NCI-H1930 (cell line): Measurements from ENCODE around the gene SUN1.

Experiments
- DNase-seq, 2 experiments: peaks; one replicate each; lab custom pipeline; 2025; lab: John Stamatoyannopoulos, UW

Gene SUN1

GRCh38 chr7:906776-907157 lies 74.5 kb downstream of the SUN1 start:
- DNase-seq, result no peak

GRCh38 chr7:907158-907980 lies 75.1 kb downstream of the SUN1 start:
- no peak for DNase-seq

GRCh38 chr7:908159-908581 lies 75.9 kb downstream of the SUN1 start:
- DNase-seq, result no peak

DNA sequence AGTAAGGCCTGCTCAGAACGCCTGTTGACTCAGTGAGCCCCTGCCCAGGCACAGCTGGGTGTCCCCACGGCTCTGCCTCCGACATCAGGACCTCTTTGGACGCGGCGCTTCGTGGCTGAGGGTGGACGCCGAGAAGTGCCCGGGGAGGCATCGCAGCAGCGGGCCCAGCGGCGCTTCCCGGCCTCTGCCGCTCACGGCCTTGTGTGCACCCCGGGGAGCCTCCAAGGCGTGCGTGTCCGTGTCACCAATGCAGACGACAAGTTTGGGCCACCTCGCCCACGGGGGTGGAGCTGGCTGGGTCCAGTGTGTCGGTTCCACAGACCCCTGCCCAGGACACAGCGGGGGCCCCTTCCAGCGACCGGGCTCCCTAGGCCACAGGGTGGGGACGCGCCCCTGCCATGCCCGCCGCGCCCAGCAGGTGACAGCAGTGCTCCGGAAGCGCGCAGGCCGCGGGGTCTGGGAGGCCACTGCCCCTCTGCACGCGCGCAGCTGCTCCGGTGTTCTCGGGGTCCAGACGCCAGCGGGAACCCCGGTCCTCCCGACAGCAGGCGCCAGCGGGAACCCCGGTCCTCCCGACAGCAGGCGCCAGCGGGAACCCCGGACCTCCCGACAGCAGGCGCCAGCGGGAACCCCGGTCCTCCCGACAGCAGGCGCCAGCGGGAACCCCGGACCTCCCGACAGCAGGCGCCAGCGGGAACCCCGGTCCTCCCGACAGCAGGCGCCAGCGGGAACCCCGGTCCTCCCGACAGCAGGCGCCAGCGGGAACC lies 76.5 kb downstream of the SUN1 start:
- peak; percentile 11 to 48 for DNase-seq

- no peak for DNase-seq
Measured at GRCh38 chr7:909358-910329, 77.4 kb downstream of the SUN1 start.

GRCh38 chr7:910441-910861 lies 78.2 kb downstream of the SUN1 start:
- no peak for DNase-seq

DNA sequence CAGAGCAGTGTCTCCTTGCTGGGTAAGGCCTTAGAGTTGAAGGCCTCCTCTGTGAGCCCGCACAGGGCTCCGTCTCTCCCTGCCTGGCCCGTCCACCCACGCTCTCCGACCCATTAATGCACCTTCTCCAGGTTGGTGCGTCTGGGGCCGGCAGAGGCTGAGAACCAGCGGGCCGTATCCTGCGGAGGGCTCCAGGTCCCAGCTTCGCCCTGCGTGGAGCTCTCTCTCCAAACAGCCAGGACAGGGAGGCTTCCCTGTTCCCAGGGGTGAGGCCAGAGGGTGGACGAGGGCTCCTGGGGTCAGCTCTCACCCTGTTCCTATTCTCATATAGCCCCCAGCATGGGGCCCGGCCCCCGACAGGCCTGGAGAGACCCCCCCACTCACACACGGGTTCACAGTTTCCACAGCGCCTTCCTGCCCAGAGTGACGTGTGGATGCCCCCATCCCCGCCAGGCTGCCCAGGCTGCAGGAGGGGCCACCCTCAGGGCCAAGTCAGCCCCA lies 78.7 kb downstream of the SUN1 start:
- DNase-seq, result no peak

GRCh38 chr7:911791-912480 lies 79.7 kb downstream of the SUN1 start:
- DNase-seq, result no peak

DNA sequence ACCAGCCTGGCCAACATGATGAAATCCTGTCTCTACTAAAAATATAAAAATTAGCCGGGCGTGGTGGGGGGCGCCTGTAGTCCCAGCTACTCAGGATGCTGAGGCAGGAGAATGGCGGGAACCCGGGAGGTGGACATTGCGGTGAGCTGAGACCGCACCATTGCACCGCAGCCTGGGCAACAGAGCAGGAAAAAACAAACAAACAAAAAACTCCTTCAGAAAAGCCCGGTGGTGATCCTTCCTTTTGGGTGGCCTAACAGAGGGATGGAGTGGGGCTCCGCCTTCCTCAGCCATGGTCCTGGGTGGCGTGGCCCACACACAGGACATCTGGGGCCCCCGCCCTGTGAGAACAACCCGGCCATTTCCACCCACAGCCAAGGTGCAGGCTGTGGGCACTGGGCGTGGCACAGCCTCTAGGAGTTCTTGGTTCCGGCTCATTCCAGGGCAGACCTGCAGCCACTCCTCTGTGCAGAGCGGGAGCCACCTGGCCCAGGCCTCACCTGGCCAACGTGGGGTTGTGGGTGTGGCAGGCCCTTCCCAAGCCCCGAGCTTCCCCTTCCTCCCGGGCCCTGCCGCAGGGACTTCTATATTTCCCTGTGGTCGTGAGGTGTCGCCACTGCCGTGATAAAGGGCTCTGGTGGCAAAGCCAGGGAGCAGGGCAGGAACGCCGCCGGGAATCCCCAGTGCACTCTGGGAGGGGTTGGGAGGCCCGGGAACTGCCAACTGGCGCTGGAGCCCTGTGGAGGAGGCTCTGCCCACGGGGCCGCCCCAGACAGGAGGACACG lies 81.7 kb downstream of the SUN1 start:
- no peak for DNase-seq

DNA sequence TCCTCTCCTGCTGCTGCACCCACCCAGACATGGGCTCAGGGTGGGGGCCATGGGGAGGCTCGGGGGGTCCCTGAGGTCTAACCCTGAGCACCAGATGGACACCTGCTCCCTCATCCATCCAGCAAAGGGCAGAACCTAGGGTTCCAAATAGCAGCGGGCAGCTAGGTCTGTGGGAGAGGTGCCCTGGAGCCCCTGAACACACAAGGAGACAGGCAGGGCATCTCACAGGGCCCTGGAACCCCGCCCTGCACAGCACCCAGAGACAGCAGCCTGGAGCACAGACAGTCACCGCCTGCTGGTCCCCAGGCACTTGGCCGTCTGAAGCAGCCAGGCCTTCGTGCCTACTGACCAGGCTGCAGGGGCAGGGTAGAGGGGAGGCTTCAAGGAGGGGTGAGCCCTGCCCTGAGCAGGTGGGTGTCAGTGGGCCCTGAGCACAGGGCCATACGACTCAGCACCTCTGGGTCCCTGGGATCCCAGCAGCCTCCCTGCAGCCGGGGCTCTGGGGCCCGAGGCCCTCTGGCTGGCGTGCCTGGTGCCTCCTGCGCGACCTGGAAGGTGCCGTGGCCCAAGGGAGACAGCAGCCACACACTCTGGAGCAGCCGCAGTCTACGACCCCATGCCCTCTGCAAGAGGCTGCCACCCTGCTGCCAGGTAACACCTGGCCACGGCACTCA lies 82.4 kb downstream of the SUN1 start:
- DNase-seq, result no peak

DNA sequence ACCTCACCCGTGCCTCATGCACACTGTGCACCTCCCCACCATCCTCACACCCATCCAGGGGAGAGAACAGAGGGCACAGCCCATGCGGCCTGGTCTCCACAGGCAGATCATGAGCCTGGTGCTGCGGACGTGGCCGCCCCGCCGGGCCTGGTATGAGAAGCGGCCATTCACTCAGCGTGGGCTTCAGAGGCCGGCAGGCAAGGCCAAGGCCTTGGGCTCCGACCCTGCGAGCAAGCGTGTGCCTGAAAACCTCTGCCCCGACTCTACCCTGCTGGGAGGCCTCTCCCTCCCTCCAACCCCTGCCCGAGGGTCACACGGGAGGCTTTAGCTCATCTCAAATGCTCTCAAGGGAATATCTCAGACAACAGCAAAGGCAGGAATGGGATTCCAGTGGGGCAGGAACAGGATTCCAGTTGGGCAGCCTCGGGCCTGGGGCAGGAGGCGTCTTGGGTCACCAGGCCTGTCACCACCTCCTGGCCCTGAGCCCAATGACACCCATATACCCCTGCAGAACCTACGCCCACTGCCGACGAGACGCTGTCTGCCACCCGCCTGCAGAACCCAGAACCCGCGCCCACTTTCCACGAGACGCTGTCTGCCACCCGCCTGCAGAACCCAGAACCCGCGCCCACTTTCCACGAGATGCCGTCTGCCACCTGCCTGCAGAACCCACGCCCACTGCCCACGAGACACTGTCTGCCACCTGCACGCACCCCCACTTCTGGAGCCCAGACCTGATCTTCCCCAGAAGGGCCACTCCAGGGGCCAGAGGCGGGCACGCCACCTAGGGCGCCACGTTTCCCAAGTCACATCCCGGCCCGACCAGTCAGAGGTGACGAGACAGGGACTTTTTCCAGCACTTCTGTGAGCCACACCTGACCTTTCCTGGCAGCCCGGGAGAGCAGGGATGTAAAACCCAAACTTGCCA lies 83.3 kb downstream of the SUN1 start:
- no peak for DNase-seq

DNA sequence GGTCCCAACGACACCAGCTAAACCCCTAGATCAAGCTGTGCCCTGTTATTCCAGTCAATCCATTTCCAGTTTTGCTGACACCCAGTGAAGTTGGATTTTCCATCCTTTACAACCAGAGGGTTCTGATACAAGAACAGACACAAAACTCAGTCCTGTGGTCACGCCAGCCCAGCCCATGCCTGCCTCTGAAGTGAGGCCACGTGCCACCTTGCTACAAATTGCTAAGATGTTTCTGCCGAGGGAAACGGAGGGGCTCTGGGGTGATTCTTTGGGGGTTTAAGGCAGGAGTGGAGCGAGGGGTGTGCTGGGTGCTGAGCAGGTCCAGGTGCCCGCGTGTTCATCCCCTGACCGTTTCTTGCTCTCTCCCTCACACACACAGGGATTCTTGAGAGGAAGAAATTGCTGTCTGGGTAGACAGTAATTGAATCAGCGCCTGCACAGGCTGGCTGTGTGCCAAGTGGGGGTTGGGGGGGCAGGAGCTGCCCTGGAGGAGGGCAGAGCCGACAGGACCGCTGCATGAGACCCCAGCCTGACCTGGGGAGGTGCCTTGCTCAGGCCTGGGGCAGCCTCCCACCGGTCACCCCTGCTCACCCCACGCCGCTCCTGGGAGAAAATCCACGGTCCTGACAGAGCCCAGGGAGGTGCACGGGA lies 84.1 kb downstream of the SUN1 start:
- DNase-seq, result no peak

DNA sequence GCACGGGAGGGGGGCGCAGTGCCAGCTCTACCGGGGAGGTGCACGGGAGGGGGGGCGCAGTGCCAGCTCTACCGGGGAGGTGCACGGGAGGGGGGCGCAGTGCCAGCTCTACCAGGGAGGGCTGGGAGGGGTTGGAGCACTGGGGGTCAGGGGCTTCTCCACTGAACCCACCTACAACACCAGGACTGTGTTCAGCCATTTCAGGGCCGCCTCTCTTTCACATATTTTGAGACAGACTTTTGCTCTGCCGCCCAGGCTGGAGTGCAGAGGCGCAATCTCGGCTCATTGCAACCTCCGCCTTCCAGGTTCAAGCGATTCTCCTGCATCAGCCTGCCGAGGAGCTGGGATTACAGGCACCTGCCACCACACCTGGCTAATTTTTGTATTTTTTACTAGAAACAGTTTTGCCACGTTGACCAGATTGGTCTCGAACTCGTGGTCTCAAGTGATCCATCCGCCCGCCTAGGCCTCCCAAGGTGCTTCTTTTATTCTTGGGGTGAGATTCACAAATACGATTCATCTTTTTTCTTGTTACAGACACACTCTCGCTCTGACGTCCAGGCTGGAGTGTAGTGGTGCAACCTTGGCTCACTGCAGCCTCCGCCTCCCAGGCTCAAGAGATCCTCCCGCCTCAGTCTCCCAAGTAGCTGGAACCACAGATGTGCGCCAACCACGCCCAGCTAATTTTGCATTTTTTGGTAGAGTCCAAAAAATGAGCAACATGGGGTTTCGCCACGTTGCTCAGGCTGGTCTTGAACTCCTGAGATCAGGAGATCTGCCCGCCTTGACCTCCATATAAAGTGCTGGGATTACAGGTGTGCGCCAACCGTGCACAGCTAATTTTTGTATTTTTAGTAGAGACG lies 85.2 kb downstream of the SUN1 start:
- no peak for DNase-seq

- no peak for DNase-seq
Measured at GRCh38 chr7:918118-918425, 85.8 kb downstream of the SUN1 start.

DNA sequence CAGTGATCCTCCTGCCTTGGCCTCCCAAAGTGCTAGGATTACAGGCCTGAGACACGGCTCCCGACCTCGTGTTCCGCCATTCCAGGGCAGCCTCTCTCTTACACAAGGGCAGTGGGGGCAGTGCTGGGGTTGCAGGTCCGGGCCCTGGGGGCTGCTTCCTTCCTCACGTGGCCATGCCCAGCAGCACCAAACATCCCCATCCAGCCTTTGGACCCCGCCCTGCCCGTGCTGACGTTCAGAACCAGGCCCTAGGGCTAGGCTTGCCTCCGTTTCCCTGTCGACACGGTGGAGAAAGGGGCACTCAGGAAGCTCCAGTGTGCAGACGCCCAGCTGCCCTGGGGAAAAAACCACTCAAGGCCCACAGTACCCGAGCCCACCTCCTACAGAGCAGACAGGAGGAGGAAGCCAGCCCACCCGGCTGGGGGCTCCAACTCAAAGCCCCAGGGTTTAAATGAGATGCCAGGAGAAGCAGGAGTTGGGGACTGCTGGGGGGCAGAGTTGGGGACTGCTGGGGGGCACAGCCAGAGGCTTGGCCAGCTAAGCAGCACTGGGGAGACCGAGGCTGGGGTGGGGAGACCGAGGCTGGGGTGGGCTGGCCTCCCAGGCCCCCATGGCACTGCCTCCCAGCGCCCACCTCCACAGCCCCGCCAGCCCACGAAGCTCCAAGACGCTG lies 86.3 kb downstream of the SUN1 start:
- no peak for DNase-seq

DNA sequence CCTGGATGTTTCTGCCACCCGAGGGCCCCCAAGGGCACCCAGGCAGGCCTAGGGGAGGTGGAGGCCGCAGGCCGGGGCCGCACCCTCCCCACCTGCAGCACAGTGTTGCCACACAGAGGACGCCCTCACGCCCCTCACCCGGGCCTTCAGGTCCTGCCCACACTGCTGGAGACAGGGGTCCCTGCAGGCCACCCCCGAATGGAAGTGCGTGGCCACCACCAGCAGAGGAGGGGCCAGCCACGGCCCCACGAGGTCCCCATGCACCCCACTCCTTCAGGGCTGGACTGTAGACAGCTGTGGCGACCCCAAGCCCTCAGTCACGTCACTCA lies 86.8 kb downstream of the SUN1 start:
- no peak for DNase-seq

DNA sequence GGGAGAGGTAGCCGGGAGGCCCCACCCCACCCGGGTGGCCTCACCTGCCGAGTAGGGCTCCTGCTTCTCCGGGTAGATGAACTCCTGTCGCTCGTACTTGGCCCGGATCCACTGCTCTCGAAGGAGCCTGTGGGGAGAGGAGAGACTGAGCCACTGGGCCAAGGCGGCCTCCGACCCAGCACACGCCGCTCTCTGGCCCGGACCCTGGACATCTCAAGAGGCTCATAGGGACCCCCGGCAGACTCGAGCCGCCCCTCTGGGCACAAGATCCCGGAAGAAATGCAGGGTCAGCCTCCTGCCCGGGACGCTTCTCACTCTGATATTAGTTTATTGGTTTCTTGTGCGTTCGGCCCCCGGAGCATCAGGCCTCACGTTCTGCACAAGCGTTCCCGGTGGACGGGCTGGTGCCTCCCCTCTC lies 87.7 kb downstream of the SUN1 start:
- no peak for DNase-seq
